IPS DF 19.7 (cell line): Measurements from ENCODE around the gene CEP104.
"Not testable (repeated sequence)": the region's sequence is repeated elsewhere in the genome, so short reads cannot be mapped to it uniquely, and the experiment has no call there.

Source experiments
- DNase-seq: peaks from one replicate; pipeline ENCODE4 v3.0.0-alpha.2; 2013; ENCODE audit warnings: low read depth, low spot score

Gene CEP104

DNA sequence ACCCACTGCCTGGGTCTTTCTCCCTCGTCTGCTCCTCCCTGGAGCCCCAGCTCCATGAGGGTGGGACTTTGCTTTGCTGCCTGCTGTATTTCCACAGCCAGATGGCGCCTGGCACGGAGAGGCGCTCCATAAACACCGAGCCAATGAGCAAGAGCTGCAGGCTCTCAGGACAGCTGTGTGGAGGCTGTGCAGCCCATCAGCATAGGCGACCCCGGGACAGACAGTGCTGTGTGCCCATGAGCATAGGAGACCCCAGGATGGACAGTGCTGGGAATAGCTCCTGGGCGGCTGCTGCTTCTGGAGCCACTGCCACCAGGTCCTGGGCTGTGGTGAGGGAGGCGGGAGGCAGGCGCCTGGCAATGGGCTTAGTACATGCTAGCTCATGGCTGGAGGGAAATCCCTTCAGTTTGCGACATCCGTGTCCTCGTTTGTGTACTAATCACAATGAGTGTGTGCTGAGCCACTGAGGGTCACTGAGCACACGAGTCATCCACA, 29.2 kb downstream of the CEP104 start:
- DNase-seq = no peak

DNA sequence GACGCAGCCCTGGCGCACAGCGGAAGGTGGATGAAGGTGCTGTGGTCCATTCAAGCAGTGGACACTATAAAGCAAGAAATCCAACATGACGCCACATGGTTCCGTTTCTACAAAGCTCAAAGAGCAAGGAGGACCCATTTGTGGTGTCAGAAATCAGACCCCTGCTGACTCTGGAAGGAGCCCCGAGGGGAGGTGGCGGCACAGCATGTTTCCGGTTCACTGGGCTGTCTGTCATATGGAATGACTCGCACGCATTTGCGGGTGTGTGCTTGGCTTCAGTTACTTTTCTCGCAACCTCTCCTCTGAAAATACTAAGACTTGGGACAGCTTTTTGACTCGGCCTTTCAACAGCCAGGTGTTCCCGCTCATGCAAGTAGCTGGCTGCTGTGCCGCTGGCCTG, 31.7 kb downstream of the CEP104 start:
- no peak for DNase-seq

DNA sequence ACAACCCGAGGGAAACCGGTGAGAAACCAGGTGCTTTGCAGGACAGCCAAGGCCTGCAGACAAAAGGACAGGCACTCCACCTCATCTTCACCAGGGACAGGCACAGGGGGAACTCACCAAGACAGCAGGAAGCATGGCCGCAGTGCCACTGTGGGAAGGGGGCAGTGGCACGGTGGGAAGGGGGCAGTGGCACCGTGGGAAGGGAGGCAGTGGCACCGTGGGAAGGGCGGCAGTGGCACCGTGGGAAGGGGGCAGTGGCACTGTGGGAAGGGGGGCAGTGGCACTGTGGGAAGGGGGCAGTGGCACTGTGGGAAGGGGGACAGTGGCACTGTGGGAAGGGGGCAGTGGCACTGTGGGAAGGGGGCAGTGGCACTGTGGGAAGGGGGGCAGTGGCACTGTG, 32.4 kb downstream of the CEP104 start:
- DNase-seq = no peak

DNA sequence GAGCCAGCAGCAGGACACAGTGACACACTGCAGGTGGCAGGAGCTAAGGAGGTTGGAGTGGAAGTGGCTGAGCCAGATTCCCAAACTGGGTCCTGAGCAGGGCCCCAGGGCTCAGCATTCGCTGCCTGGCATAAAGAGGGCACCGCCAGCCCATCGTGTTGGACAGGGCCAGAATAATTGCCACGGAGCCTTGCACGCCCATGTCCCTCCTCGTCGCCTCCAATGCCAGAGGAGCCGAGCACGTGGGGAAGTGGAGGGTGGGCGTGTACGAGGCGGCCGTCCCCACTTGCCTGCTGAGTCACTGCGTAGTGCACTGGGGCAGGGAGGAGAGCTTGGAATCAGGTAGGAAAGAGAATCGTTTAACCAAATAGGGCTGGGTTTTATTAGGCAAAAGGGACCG, 34.6 kb downstream of the CEP104 start:
- no peak for DNase-seq

DNA sequence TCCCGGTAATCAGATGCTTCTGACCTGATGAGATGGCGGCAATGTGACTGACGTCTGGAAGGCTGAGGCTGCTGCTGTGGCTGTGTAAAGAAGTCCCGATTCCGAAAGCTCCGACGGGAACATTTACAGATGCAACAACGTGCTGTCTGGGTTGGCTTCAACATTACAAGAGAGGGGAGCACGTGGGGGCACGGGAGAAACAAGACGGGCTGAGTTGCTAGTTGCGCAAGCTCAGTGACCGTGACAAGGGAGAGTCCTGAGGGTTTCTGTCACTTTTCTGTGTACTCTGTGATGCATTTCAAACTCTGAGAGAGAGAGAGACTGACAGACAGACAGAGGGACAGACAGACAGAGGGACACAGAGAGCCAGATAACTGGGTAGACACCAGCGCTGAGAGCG, 35.1 kb downstream of the CEP104 start:
- no peak for DNase-seq

DNA sequence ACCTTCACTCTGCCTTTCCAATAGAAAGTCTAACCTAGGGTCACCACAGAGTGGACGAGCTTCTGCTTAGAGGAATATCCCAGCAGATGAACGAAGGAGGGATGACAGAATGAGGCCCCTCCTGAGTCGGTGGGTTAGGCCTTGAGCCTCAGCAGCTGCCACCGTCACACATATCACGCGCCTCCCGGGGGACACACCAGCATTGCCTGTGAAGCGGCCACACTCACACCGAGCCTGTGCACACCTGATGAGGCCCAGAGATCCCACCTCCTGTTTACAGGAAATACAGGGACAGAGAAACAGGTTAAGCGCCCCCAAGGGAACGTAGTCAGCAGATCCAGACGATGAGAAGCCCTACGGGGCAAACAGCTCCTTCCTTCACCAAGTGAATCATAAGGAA, 35.6 kb downstream of the CEP104 start:
- DNase-seq = no peak

DNA sequence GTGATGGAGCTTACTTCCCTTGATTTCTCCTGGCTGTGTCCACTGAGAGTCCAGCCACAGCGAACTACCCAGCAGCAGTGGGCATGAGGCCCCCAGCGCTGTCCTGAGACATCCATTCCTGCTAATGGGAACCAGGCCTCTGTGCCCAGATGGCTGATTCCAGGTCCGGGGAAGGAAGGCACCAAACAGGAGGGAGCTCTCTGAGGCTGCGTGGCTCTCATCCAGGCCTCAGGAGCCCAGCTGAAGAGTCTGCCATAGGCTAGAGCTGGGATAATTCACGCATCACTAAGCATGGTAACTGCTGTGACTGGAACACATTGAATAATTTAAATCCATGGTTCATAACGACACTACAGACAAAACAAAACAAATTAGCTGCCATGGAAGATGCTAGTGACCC, 36.0 kb downstream of the CEP104 start:
- no peak for DNase-seq

DNA sequence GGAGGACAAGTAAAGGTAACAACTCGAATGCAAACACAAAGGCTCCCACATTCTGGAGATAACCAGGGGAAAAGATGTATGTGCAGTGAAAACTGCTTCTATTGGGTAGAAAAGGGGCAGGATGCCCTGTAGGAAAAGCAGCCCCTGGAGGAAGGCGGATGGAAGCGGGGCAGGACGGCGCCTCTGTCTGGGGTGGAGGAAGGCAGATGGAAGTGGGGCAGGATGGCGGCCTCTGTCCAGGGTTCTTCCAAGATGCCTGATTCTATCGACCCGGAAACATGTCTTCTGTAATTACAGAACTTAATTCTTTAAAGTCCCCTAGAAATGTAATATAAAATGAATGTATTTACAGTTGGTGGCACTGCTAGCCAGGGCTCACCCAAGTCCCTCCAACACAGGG, 36.7 kb downstream of the CEP104 start:
- no peak for DNase-seq

DNA sequence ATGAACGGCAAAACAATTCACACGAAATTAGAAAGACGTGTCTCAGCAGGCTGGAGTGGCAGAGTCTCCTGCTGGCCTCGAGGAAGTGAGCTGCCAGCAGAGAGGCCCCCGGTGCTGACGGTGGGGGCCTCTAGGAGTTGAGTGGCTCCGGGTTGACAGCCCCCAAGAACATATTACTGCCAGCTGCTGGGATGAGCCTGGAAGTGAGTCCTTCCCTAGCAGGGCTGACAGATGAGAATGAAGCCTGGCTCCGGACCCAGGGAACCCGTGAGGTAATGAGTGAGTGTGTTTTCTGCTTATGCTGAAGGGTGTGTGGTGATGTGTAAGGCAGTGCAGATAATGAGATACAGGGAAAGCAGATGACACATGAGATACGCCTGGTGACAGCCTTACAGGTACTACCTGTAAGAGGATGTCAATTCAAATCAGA, 37.2 kb downstream of the CEP104 start:
- no peak for DNase-seq

DNA sequence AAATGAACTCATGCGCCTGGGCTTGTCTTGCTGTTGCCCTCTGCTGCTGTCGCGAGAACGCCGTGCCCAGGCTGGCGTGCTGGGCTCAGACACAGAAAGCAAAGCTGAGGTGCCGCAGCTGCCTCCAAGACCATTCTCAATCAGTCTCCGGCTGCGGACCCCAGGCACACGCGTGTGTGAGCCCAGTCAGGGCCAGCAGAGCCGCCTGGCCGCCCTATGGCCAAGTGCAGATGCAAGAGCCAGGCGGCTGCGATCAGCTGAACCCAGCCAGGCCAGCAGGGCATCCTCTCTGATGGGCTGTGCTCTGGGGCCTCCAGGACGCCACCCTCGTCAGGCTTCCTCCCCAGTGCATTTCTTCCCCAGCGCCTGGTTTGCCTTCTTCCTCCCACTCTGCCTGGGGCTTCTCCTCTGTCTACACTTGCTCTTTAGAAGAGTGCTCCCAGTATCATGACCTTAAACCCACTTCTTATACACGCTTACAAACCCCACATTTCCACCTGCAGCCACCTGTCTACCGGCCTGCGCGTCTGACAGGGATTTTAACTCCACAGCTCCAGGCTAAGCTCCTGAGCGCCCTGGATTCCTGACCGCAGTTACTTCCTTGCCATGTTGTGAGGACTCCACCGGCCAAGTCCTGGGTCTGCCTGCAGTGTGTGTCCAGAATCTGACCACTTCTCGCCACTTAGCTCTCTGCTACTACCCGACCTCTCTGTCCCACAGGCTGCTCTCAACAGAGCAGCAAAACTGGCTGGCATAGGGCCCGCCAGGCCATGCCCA, 39.0 kb downstream of the CEP104 start:
- DNase-seq = no peak

DNA sequence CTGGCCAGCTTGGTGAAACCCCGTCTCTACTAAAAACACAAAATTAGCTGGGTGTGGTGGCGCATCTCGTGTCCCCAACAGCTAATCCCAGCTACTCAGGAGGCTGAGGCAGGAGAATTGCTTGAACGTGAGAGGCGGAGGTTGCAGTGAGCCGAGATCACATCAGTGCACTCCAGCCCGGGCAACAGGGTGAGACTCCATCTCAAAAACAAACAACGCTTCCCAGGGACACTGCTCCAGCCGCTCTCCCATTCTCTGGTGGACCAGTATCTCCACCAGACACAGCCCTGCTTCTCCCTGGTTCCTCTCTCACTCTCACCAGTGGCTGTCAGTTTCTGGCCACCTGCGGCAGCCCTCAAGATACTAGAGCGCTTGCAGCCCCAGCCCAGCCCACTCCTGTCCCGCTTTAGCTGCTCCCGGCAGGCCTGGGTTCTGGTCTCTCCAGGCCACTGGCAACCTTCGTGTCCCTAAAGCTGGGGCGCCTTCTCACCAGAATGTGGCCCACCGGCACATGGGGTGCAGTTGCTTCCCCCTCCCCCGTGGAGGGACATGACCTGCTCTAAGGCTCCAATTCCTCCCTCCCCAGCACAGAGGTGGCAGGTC, 39.8 kb downstream of the CEP104 start:
- no peak for DNase-seq

DNA sequence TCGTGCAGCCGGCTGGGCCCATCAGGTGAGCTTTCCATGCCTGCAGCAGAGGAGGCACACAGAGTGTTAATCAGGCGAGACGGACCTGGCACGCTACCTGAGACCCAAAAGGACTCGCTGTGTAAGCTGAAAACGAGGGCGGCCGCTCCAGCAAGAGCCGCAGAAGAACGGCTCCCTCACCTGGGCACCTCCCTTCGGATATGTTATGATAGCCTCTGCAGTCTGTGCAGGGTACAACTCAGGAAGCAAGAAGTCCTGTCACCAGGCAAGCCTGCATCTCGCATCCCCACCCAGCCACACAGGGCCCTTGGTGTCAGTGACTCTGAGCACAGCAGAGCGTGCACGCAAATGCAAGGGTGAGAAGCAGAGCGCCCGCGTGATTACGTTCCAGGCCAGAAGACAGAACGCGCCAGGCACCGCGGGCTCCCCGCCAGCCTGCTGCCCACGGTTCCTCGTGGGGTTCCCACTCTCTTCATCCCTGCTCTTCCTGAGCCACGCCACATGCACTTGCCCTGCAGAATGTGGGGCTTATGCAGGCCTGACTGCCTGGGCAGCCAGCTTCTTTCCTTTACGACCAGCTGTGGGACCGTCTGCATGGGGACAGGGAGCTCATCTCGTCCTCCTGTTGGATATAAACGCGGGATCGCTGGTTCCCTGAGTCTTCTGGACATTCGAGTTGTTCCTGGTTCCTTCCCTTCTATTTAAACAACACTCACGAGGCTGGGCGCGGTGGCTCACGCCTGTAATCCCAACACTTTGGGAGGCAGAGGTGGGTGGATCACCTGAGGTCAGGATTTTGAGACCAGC, 40.5 kb downstream of the CEP104 start:
- DNase-seq = no peak

DNA sequence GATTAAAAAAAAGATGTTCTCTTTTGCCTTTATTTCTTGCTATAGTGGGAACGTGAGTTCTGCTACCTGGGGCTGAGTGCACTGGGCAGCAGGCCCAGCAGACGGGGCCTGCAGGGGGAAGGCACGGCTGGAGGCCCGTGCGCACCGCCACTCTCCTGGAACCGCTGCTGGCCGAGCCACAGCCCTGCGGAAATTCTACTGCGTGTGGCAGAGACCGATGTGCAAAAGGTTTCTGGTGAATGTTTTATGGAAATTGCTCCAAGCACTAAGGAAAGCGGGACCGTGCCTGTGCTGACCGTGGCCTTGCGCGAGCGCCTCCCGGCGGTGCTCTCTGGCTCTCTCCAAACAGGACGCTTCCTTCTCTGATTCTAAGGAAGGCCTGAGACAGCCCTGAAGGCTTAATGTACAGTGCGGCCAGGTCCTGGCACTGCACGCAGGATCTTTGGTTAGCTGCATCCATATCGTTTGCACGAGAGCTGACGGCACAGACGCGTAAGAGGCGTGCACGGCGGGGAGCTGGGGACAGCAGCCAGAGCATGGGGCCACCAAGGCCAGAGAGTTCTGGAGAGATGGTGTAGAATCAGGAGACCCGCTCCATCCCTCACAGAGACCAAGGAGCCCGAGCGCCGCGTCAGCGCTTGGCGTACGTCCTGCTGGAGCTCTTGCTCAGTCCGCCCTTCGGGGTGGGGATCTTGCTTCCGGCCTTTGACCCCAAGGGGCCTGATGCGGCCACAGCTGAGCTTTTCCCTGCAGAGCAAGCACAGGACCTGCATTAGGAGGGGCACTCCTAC, 42.0 kb downstream of the CEP104 start:
- no peak for DNase-seq

DNA sequence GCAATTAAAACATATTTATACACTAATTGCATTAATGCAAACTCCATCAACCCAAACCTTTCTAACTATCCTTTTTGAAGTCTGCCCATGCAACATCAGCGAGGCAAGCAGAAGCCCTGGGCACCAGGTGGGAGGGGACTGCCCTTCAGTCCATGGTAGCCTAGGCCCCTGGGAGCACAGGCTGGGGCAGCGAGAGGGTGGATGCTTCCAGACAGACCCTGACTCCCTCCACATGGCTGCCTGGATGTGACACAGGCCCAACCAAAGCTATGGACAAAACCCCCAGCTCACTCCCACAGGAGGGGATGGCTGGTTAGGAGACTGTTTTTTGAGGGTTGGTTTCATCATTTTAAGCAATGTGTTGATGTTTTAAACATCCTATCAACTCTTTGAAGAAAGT, 42.9 kb downstream of the CEP104 start:
- DNase-seq = no peak

DNA sequence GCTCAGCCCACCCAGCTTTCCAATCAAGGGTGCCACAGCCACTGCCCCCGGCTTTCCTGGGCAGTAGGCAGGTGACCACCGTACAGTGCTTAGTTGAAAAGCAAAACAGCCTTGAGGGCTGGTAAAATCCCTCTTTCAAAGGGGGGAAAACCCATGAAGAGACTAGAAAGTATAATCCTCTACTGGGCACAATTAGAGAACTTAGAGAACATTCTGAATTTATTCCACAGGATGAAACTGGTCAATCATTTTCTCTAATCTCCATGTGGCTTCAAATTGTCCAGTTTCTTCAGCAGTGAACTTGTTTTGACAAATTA, 45.5 kb downstream of the CEP104 start:
- no peak for DNase-seq

DNA sequence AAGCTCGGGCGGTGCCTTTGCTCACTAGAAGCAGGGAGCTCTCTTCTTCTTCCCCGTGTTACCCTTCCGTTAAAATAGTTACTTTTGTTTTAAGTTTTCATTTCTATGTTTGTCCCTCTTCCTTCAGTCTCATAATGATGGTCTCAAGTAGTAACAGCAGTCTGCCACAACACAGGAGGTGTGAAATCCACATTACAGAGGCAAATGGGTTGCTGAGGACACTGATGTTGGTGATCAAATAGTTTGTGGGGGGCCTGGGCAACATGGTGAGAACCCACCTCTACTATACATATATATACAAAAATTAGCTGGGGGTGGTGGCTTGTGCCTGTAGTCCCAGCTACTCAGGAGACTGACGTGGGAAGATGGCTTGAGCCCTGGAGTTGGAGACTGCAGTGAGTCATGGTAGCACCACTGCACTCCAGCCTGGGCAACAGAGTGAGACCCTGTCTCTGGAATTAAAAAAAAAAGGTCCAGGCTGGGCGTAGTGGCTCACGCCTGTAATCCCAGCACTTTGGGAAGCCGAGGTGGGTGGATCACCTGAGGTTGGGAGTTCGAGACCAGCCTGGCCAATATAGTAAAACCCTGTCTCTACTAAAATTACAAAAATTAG, 46.8 kb downstream of the CEP104 start:
- DNase-seq = not testable (repeated sequence)

DNA sequence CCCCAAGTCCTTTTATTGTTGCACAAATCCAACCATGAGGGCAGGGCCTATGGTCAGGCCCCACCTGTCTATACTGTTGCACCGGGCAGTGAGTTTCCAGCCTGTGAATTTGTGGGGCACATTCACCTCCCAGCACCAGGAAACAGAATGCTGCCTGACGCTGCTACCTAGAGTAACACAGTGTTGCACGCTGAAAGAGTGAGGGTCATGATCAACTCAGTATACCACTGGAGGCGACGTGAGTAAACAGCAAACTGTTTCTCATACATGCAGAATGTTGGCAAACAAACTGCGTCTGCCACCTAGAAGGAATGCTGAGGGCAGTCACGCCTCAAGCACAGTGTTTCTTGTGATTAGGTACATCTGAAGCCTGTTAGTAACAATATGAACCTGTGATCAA, 47.3 kb downstream of the CEP104 start:
- DNase-seq = no peak

DNA sequence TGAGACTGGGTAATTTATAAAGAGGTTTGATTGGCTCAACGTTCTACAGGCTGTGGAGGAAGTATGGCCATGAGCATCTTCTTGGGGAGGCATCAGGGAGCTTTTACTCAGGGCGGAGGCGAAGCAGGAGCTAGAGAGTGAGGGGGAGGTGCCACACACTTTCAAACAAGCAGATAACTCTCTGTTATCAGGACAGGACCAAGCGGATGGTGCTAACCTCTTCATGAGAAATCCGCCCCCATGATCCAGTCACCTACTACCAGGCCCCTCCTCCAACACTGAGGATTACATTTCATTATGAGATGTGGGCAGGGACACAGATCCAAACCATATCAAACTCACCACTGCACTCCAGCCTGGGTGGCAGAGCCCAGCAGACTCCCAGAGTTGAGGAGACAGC, 49.2 kb downstream of the CEP104 start:
- DNase-seq = no peak

DNA sequence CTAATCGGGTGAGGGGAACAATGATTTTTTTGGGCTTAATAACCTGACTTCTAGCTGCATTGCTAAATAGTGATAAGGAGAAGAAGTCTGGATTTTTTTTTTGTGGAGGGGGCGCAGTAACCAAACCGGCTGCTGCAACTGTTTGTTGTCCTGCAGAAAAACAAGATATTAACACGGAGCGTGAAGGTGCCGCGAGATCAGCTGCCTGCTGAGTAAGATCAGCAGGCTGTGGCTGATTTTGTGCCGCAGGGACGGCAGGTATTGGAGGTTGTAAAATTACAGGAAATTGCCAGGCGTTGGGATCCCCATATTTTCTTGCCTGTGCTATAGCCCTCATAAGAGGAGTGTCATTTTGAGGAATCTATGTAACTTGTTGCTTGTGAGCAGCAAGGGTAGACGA, 52.0 kb downstream of the CEP104 start:
- no peak for DNase-seq

DNA sequence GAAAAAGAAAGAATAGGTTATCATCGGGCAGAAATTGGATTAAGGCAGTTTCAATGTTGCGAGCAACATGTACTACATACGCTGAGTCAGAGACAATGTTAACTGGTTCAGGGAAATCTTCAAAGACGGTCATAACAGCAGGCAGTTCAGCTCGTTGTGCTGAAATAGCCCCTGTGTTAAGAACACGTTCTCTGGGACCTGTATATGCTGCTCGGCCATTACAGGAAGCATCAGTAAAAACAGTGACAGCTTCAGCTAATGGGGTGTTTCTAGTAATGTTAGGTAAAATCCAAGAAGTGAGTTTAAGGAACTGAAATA, 52.4 kb downstream of the CEP104 start:
- DNase-seq = not testable (repeated sequence)

DNA sequence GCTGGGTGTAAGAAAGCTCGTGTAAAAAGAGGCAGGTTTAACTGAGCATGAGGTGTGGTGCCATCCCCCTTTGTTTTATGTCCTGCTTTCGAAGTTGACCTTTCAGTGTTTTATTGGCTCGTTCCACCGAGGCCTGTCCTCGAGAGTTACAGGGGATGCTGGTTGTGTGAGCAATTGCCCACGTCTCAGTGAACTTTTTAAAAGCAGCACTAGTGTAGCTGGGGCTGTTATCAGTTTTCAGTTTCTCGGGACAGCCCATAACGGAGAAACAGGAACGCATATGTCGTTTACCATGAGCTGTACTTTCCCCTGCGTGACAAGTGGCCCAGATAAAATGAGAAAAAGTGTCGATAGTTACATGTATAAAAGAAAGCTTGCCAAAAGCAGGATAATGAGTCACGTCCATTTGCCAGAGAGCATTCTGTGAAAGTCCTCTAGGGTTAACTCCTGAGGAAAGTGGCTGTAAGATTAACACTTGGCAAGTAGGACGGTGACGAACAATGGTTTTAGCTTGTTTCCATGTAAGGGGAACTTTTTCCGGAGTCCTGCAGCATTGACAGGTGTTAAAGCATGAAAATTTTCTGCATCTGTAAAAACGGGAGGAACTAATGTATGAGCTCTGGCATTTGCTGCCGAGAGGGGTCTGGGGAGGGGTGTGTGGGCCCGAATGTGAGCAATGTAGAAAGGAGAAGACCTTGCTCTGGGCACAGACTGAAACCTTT, 52.9 kb downstream of the CEP104 start:
- DNase-seq = no peak
